ENCODE results near the gene MYO15A. TPM values are rescaled to one million over a fixed set of nuclear protein-coding genes. Genes with fewer than 3 reads are reported as not detected.

Gene MYO15A
- total RNA-seq, 1 experiment from 2014 or later = 0.28 TPM

GRCh38 chr17:18140648-18141047 lies 32.1 kb downstream of the MYO15A start:
- Histone ChIP-seq H3K27me3 (replicated peaks; ENCODE audit: insufficient read depth, low read depth, low read length, poor library complexity) (no peaks in the 10 kb centered on the region), H3K27ac (ENCODE audit: low read depth, low read length, poor library complexity, severe bottlenecking) (no peak overlapping the region), H3K4me1 (ENCODE audit: insufficient read depth, low read length, poor library complexity, severe bottlenecking) (no peaks in the 10 kb centered on the region), H3K36me3 (ENCODE audit: insufficient read depth, low read length, poor library complexity, severe bottlenecking) (no peaks in the 10 kb centered on the region), H3K9me3 (ENCODE audit: low read depth, low read length, poor library complexity, severe bottlenecking) (no peaks in the 10 kb centered on the region), H3K4me3 (ENCODE audit: low read depth, low read length, poor library complexity, severe bottlenecking) (no peak overlapping the region)
- no TSS peak for BruUV-seq (replicated peaks)
- DNase-seq (ENCODE audit: low spot score) = no peak
- intact Hi-C loops (cut with micrococcal nuclease; ENCODE audit: unreplicated experiment) = no loop called here
- ChIA-PET CTCF (interaction anchor here (0.6 to 1.6 kb wide), 4 partner anchors 13 to 90 kb away, joined by 3 to 5 read pairs (median 4); no protein-coding TSS in a partner anchor), POLR2A (ENCODE audit: low non-redundant PET) (no interaction called here)
- no peak for TF ChIP-seq EZH2 (IDR thresholded peaks at IDR 0.05; ENCODE audit: borderline replicate concordance, low read depth, low read length, poor library complexity, severe bottlenecking)
- TF ChIP-seq CTCF (conservative IDR thresholded peaks at IDR 0.05; ENCODE audit: low read depth, low read length) = no peak

GRCh38 chr17:18141210-18141803 lies 32.8 kb downstream of the MYO15A start:
- no peaks in the 10 kb centered on the region for H3K36me3 ChIP-seq (ENCODE audit: insufficient read depth, low read length, poor library complexity, severe bottlenecking)
- no TSS peak for BruUV-seq (replicated peaks)
- DNase-seq (ENCODE audit: low spot score) = peak; percentile 72

GRCh38 chr17:18142417-18142816 lies 33.9 kb downstream of the MYO15A start:
- CTCF ChIA-PET = no interaction called here
- DNase-seq (ENCODE audit: low spot score) = no peak
- TF ChIP-seq EZH2 (IDR thresholded peaks at IDR 0.05; ENCODE audit: borderline replicate concordance, low read depth, low read length, poor library complexity, severe bottlenecking) (no peak), CTCF (conservative IDR thresholded peaks at IDR 0.05; ENCODE audit: low read depth, low read length) (no peak)

More at GRCh38 chr17:18141210-18141803, 32.8 kb downstream of the MYO15A start:
- POLR2A ChIA-PET (ENCODE audit: low non-redundant PET) = no interaction called here
- no peaks in the 10 kb centered on the region for H3K9me3 ChIP-seq (ENCODE audit: low read depth, low read length, poor library complexity, severe bottlenecking)
- no peak overlapping the region for H3K27ac ChIP-seq (ENCODE audit: low read depth, low read length, poor library complexity, severe bottlenecking)
- H3K4me1 ChIP-seq (ENCODE audit: insufficient read depth, low read length, poor library complexity, severe bottlenecking) = no peaks in the 10 kb centered on the region
- TF ChIP-seq CTCF (conservative IDR thresholded peaks at IDR 0.05; ENCODE audit: low read depth, low read length) (peak; percentile 72), EZH2 (IDR thresholded peaks at IDR 0.05; ENCODE audit: borderline replicate concordance, low read depth, low read length, poor library complexity, severe bottlenecking) (no peak)
- H3K27me3 ChIP-seq (replicated peaks; ENCODE audit: insufficient read depth, low read depth, low read length, poor library complexity) = no peaks in the 10 kb centered on the region
- CTCF ChIA-PET = interaction anchor here (1.0 to 1.6 kb wide), 3 partner anchors 12 to 77 kb away, joined by 3 to 5 read pairs (median 4); no protein-coding TSS in a partner anchor
- no peak overlapping the region for H3K4me3 ChIP-seq (ENCODE audit: low read depth, low read length, poor library complexity, severe bottlenecking)
- intact Hi-C loops (cut with micrococcal nuclease; ENCODE audit: unreplicated experiment) = no loop called here

More at GRCh38 chr17:18142417-18142816, 33.9 kb downstream of the MYO15A start:
- H3K27me3 ChIP-seq (replicated peaks; ENCODE audit: insufficient read depth, low read depth, low read length, poor library complexity) = no peaks in the 10 kb centered on the region
- POLR2A ChIA-PET (ENCODE audit: low non-redundant PET) = no interaction called here
- no peak overlapping the region for H3K27ac ChIP-seq (ENCODE audit: low read depth, low read length, poor library complexity, severe bottlenecking)
- no peak overlapping the region for H3K4me3 ChIP-seq (ENCODE audit: low read depth, low read length, poor library complexity, severe bottlenecking)
- no TSS peak for BruUV-seq (replicated peaks)
- intact Hi-C loops (cut with micrococcal nuclease; ENCODE audit: unreplicated experiment) = no loop called here
- H3K9me3 ChIP-seq (ENCODE audit: low read depth, low read length, poor library complexity, severe bottlenecking) = no peaks in the 10 kb centered on the region
- H3K36me3 ChIP-seq (ENCODE audit: insufficient read depth, low read length, poor library complexity, severe bottlenecking) = no peaks in the 10 kb centered on the region
- no peaks in the 10 kb centered on the region for H3K4me1 ChIP-seq (ENCODE audit: insufficient read depth, low read length, poor library complexity, severe bottlenecking)
